Panc1 (cell line): ENCODE data around the gene LGALS16. TPM values are rescaled to one million over a fixed set of nuclear protein-coding genes. Genes with fewer than 3 reads are reported as not detected.

Experiments used
- ATAC-seq: fragments of 200-7000 bp; cut with Tn5 transposase; 2 replicates; pipeline ENCODE4 v1.9.1; 2020; ENCODE audit warnings: mild to moderate bottlenecking, moderate library complexity
- BruUV-seq: library from RNA; stranded (reverse); fragments of 400-500 nt; replicated peaks from 2 replicates; lab custom pipeline; 2021; lab: Mats Ljungman, UMichigan
- CTCF ChIA-PET: fragments of 300-600 bp; sonication (Branson Sonifier 250); formaldehyde crosslinking; loops from one replicate; lab custom pipeline; 2022; ENCODE audit warnings: antibody characterized with exemption; lab: Charles Lee
- POLR2A ChIA-PET: fragments of 300-600 bp; sonication (Branson Sonifier 250); formaldehyde crosslinking; loops from one replicate; lab custom pipeline; 2022; ENCODE audit warnings: antibody characterized with exemption; lab: Charles Lee
- DNase-seq: peaks from one replicate; pipeline ENCODE4 v3.0.0-alpha.2; 2010; ENCODE audit warnings: low read depth, low spot score
- H3K27ac ChIP-seq: 2 replicates; pipeline ENCODE4 v1.5.1; 2011; ENCODE audit warnings: mild to moderate bottlenecking, low read length, inconsistent platforms
- H3K27me3 ChIP-seq: fragments of 200-500 bp; sonication (Bioruptor generic); 2 replicates; pipeline ENCODE4 v1.6.0; 2014; ENCODE audit warnings: low read length, inconsistent platforms; ENCODE audit not compliant: control insufficient read depth, insufficient read depth
- H3K36me3 ChIP-seq: fragments of 200-500 bp; sonication (Bioruptor generic); 2 replicates; pipeline ENCODE4 v1.5.1; 2014; ENCODE audit warnings: inconsistent platforms, mild to moderate bottlenecking, low read length, moderate library complexity; ENCODE audit not compliant: control insufficient read depth, insufficient read depth
- H3K4me1 ChIP-seq: 2 replicates; pipeline ENCODE4 v1.5.1; 2011; ENCODE audit warnings: inconsistent platforms, mild to moderate bottlenecking, low read length, moderate library complexity; ENCODE audit not compliant: control insufficient read depth, insufficient read depth
- H3K4me3 ChIP-seq, 2 experiments: 2 replicates each; pipeline ENCODE4 v1.5.1; 2011 to 2012; ENCODE audit warnings: low read depth in 2 of 2, low read length in 2 of 2, mild to moderate bottlenecking in 2 of 2, inconsistent platforms in 1 of 2, moderate library complexity in 1 of 2
- H3K9me3 ChIP-seq: fragments of 200-500 bp; sonication (Bioruptor generic); 2 replicates; pipeline ENCODE4 v1.5.1; 2014; ENCODE audit warnings: low read depth, mild to moderate bottlenecking, inconsistent platforms, low read length, moderate library complexity; ENCODE audit not compliant: control insufficient read depth, insufficient read depth
- POLR2AphosphoS5 ChIP-seq: IDR thresholded peaks from 2 replicates; pipeline ENCODE4 v1.6.1; 2012; ENCODE audit warnings: mild to moderate bottlenecking, low read depth, low read length, moderate library complexity
- SIN3A ChIP-seq: IDR thresholded peaks from 2 replicates; pipeline ENCODE4 v1.6.1; 2012; ENCODE audit warnings: low read depth, mild to moderate bottlenecking, low read length, moderate library complexity, borderline replicate concordance; ENCODE audit not compliant: insufficient read depth
- TCF7L2 ChIP-seq: IDR thresholded peaks from 2 replicates; pipeline ENCODE4 v1.6.1; 2011; ENCODE audit warnings: mild to moderate bottlenecking, low read depth, low read length, inconsistent platforms
- in situ Hi-C: cut with HindIII; loops from 2 replicates; pipeline ENCODE4 v1.10.0; 2016; ENCODE audit warnings: low sequenced_read_pairs, low pct_unique_long_range_greater_than_20kb
- intact Hi-C: fragments of 100-400 bp; cut with micrococcal nuclease; formaldehyde crosslinking; loops from one replicate; pipeline ENCODE4 v1.10.0; 2022; ENCODE audit not compliant: unreplicated experiment
- total RNA-seq: library from RNA; stranded (reverse); gene quantifications from one replicate; pipeline ENCODE4 v1.2.1, GENCODE V29; 2021; ENCODE audit not compliant: unreplicated experiment
- TF ChIP-seq, protein P1 (sequence below), 2 experiments: IDR thresholded peaks; 2 replicates each; pipeline ENCODE4 v1.6.1; 2011 to 2012; ENCODE audit warnings: low read depth in 2 of 2, control low read depth in 1 of 2, low read length in 1 of 2, mild to moderate bottlenecking in 1 of 2, moderate library complexity in 1 of 2; ENCODE audit not compliant: insufficient read depth in 1 of 2
- TF ChIP-seq, protein P2 (sequence below): fragments of 450-650 bp; IDR thresholded peaks from 2 replicates; pipeline ENCODE4 v1.5.1; 2017; ENCODE audit warnings: mild to moderate bottlenecking

Gene LGALS16
- total RNA-seq, 1 experiment from 2014 or later: not detected

DNA sequence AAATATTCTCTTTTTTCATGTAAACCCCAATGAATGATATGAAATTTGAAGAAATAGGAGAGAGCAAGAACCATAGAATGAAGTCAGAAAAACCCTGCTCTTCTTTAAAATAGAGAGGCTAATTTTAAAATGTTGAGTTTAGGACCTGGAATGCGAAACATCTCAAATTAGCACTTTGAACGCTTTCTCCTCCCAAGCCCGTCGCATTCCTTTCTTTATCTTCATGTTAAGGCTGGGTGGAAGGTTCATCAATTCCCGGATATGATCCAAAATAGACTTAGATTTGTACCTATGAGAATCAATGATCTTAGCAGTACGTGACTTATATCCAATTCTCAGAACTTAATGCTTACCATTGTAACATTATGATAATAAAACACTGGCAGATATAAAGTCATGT, 24.1 kb upstream of the LGALS16 start:
- Histone ChIP-seq H3K4me3 (no peak overlapping the region), H3K27me3 (peaks cover 60% of the 10 kb centered on the region), H3K36me3 (no peaks in the 10 kb centered on the region), H3K9me3 (no peaks in the 10 kb centered on the region), H3K4me1 (no peaks in the 10 kb centered on the region), H3K27ac (no peak overlapping the region)
- TF ChIP-seq POLR2AphosphoS5 (no peak), TCF7L2 (no peak), SIN3A (no peak)
- TF ChIP-seq, protein P1, sequence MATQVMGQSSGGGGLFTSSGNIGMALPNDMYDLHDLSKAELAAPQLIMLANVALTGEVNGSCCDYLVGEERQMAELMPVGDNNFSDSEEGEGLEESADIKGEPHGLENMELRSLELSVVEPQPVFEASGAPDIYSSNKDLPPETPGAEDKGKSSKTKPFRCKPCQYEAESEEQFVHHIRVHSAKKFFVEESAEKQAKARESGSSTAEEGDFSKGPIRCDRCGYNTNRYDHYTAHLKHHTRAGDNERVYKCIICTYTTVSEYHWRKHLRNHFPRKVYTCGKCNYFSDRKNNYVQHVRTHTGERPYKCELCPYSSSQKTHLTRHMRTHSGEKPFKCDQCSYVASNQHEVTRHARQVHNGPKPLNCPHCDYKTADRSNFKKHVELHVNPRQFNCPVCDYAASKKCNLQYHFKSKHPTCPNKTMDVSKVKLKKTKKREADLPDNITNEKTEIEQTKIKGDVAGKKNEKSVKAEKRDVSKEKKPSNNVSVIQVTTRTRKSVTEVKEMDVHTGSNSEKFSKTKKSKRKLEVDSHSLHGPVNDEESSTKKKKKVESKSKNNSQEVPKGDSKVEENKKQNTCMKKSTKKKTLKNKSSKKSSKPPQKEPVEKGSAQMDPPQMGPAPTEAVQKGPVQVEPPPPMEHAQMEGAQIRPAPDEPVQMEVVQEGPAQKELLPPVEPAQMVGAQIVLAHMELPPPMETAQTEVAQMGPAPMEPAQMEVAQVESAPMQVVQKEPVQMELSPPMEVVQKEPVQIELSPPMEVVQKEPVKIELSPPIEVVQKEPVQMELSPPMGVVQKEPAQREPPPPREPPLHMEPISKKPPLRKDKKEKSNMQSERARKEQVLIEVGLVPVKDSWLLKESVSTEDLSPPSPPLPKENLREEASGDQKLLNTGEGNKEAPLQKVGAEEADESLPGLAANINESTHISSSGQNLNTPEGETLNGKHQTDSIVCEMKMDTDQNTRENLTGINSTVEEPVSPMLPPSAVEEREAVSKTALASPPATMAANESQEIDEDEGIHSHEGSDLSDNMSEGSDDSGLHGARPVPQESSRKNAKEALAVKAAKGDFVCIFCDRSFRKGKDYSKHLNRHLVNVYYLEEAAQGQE (IDR thresholded peaks at IDR 0.05; ENCODE audit: insufficient read depth in 1 of 2, low read depth in 2 of 2, low read length in 1 of 2): no peak
- TF ChIP-seq, protein P2, sequence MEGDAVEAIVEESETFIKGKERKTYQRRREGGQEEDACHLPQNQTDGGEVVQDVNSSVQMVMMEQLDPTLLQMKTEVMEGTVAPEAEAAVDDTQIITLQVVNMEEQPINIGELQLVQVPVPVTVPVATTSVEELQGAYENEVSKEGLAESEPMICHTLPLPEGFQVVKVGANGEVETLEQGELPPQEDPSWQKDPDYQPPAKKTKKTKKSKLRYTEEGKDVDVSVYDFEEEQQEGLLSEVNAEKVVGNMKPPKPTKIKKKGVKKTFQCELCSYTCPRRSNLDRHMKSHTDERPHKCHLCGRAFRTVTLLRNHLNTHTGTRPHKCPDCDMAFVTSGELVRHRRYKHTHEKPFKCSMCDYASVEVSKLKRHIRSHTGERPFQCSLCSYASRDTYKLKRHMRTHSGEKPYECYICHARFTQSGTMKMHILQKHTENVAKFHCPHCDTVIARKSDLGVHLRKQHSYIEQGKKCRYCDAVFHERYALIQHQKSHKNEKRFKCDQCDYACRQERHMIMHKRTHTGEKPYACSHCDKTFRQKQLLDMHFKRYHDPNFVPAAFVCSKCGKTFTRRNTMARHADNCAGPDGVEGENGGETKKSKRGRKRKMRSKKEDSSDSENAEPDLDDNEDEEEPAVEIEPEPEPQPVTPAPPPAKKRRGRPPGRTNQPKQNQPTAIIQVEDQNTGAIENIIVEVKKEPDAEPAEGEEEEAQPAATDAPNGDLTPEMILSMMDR: no peak
- intact Hi-C loops: no loop called here
- CTCF ChIA-PET: no interaction called here
- BruUV-seq: no TSS peak
- DNase-seq (no peak), ATAC-seq (no peak)
- in situ Hi-C loops: no loop called here
- POLR2A ChIA-PET: no interaction called here

DNA sequence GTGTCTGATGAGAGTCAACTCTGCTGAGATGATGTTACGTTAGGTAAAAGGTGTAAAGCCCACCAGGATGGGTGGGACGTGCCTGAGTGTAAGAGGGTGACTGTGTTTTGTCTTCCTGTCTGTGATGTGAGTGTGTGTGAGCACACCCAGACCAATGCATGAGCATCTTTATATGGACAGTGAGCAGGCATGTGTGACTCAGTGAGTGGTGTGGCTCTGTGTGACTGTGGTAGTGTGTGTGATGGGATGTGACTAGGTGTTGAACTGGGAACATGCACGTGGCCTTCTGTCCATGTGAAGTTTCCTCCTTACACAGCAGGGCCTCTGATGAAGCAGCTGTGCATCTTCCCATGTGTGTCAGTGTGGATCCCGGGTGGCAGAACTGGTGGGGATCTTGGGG, 17.8 kb upstream of the LGALS16 start:
- peak; percentile 35 for ATAC-seq
- Histone ChIP-seq H3K9me3 (no peaks in the 10 kb centered on the region), H3K4me1 (no peaks in the 10 kb centered on the region), H3K27me3 (peaks cover 72% of the 10 kb centered on the region), H3K27ac (no peak overlapping the region), H3K36me3 (no peaks in the 10 kb centered on the region), H3K4me3 (no peak overlapping the region)
- TF ChIP-seq, protein P1 (IDR thresholded peaks at IDR 0.05; ENCODE audit: insufficient read depth in 1 of 2, low read depth in 2 of 2, low read length in 1 of 2): no peak
- TF ChIP-seq TCF7L2 (no peak), SIN3A (no peak), POLR2AphosphoS5 (no peak)
- TF ChIP-seq, protein P2: no peak
- ChIA-PET CTCF (interaction anchor here (1.0 to 1.1 kb wide), 2 partner anchors 86 to 153 kb away, joined by 3 to 7 read pairs; no protein-coding TSS in a partner anchor), POLR2A (interaction anchor here (0.5 kb wide), 1 partner anchor 293 kb away, joined by 3 read pairs; no protein-coding TSS in a partner anchor)
- no peak for DNase-seq
- in situ Hi-C loops (loop anchor here (5.0 kb wide), 1 partner anchor 34 kb away; no protein-coding TSS in a partner anchor), intact Hi-C loops (no loop called here)
- BruUV-seq: no TSS peak
